Activated effector memory CD4-positive, alpha-beta T cell treated with anti-CD3 and anti-CD28 coated beads, Interleukin-2, amount 50 U/mL, for 16 hours (primary cell): Measurements from ENCODE around the gene CELSR2.
A peak's percentile ranks its signal among the peaks of the same experiment; 100 is the strongest.
"Not testable (repeated sequence)": the region's sequence is repeated elsewhere in the genome, so short reads cannot be mapped to it uniquely, and the experiment has no call there.

ENCODE experiments used
- DNase-seq: peaks from one replicate; pipeline ENCODE4 v3.0.0-alpha.2; 2020

Gene CELSR2

GRCh38 chr1:109281680-109282496, 32.5 kb downstream of the CELSR2 start:
- no peak for DNase-seq

DNA sequence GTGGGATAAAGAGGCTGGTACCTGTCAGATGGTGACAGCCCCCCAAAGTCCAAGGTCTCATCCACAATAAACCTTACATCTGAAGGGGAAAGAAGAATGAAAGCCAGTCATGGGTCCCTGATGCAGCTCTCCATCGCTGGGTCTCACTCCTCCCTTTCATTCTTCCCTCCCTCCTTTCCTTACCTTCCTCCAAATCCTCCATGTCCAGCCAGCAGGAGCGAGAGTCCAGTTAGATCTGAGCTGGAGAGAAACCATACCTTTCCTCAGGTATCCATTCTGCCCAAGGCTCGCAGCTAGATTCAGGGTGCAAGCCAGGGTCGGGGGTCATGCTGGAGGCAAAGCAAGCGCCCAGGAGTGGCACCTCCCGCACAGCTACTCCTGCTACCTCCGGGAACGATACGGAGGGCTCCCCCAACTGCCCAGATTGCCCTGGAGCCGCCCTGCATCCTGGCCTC, 33.2 kb downstream of the CELSR2 start:
- DNase-seq = no peak

GRCh38 chr1:109282952-109283747, 33.8 kb downstream of the CELSR2 start, which contains the start of gene PSRC1:
TSS of gene PSRC1 (minus strand) at chr1:109283145.
- peak; percentile 97 for DNase-seq

DNA sequence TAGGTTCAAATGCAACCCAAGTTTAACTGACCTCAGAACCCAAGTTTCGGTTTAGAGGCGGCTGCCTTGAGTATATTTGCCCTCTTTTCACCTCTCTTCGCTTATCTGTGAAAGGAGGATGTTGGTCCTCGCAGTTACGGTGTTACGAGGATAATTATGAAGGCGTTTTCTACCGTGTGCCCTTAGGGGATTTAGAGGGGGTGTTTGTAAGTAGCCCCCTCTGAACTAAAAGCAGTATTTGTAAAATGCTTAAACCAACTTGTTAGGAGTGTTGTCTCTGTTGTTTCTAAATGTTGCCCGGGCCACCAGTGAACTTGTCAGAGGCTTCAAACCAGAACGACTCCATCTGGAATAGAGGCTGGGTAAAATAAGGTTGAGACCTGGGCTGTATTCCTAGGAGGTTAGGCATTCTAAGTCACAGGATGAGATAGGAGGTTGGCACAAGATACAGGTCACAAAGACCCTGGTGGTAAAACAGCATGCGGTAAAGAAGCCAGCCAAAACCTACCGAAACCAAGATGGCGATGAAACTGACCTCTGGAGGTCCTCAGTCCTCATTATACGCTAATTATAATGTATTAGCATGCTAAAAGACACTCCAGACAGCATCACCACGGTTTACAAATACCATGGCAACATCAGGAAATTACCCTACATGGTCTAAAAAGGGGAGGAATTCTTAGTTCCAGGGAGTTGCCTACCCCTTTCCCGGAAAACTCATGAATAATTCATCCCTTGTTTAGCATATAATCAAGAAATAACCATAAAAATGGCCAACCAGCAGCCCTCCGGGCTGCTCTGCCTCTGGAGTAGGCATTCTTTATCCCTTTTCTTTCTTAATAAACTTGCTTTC, 34.6 kb downstream of the CELSR2 start:
- no peak for DNase-seq

- not testable (repeated sequence) for DNase-seq
Observed at GRCh38 chr1:109286762-109287161, 37.4 kb downstream of the CELSR2 start.

- DNase-seq = no peak
Observed at GRCh38 chr1:109290137-109290536, 40.8 kb downstream of the CELSR2 start.

DNA sequence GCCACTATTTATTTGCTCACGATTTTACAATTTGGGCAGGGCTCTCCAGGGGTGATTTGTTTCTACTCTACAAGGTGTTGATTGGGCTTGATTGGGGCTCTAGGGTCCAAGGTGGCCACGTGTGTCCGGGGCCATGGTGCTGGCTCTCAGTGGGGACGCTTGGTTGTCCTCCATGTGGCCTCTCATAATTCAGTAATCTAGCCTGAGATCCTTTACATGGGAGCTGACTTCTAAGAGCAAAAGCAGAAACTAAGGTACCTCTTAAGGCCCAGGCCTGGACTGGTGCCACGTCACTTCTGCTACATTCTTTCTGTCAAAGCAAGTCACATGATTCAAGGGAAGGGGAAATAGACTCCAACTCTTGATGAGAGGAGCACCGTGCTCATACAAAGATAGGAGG, 41.7 kb downstream of the CELSR2 start:
- DNase-seq = no peak

DNA sequence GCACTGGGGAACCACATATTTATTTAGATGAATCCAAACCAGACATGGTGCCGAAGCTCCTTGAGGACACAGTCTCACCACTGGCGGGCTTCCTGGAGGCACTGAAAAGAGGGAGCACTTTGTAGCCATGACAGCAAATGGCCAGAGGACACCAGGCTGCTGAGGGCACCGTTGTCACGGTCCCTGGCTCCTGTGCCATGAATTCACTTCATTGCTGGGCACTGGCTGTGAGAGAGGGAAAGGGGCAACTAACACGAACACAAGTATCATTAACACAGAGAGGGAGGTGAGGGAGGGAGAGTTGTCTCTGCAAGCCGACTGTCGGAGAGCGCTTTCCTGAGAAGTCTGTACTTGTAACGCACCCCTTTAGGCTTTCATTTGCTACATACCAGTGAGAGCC, 43.0 kb downstream of the CELSR2 start:
- DNase-seq = no peak

DNA sequence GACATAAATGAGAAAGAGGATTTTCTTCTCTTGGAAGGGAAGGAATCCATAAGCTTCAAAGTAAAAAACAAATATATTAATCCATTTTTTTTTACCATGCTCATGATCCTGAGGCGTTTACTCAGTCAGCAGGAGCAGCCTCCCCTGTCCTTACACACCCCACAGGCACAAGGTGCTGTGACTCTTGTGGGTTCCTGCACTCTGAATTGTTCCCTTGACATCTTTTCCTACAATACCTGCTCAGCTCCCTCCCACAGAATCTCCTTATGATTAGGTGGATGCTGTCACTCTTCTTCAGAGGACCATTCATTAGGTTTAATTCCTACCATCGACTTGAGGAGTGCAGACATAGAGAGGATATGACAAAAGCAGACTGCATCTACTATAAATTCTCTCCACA, 43.7 kb downstream of the CELSR2 start:
- DNase-seq = no peak

DNA sequence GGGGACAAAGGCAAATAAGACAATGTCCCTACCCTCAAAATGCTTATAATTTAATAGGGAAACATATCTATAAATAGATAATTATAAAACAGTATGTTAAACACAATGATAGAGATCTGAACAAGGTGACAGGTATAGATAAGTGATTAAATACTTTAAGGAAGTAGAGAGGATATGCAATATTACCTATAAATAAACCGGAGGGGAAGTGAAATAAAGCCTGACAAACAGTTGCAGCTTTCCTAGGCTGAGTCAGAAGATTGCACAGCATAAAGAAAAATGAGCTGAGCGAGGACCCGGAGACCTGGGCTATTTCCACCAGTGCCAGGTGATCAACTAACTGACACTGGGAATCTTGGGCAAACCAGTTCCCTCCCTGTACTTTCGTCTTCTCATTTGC, 45.1 kb downstream of the CELSR2 start:
- no peak for DNase-seq

DNA sequence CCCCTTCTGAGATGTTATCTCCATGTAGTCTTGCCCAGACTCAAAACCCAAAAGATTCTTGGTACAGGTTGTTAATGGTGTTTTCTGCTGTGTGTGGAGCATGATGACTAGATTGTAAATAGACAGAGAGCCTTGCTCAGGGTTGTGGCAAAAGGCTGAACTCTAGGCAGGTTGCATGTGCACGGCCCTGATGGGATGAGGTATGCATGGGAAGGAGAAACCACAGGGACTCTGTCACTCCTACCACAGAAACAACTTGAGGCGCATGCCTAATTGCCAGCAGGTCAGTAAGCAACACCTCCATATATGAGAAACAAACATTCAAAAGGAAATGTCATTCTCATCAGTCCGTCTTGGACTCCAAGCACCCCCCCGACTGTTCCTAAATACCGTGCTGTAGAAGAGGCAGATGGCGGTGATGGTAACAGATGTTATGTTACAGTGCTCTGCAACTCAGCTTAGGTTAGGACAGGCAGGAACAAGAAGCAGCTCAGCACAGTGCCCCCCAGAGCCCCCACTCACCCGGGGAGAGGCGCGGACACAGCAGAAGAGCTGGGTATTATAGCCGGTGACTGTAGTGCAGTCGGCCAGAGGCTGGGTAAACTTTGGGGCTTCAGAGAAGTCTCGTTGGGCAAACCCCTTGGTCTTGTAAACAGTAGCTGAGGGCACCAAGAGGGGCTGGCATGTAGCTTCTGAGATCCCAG, 46.5 kb downstream of the CELSR2 start:
- no peak for DNase-seq

GRCh38 chr1:109296782-109297181, 47.4 kb downstream of the CELSR2 start:
- no peak for DNase-seq

- no peak for DNase-seq
Observed at GRCh38 chr1:109298666-109299557, 49.6 kb downstream of the CELSR2 start.

DNA sequence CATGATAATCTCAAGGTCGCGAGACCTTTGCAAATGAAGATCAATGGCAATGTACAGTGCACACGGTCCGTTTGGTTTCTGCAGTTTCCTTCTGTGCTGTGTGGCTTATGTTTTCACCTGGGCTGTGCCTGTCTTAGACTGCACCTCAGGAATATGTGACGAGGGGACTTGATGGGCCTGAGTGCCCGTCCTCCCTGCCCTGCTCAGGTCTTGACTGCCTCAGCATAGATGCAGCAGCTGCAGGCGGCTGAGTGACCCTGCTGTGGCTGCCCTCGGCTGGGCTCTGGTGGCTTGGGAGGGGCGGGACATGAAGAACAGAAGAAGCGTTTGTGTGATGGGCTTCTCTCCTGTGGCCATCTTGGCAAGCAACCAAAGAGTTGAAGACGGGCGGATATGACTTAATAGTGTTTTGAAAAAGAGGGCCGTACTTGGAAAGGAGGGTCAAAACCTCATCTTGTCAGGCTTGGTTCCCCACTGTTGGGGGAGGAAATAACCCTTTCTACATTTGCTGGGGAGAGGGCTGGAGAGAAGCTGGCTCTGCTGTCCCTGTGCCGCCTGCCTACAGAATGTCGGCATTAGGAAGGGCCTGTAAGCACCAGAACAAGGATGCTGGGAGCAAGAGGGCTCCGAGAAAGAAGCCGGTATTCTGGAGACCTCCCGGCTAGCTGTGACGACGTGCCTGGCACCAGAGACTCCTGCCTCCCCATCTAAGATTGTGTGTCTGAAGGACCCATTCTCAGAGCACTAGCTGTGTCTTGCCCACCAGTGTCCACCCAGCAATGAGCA, 50.4 kb downstream of the CELSR2 start:
- DNase-seq = no peak

GRCh38 chr1:109300650-109301151, 51.4 kb downstream of the CELSR2 start:
- DNase-seq = no peak

GRCh38 chr1:109301874-109302273, 52.5 kb downstream of the CELSR2 start:
- DNase-seq = no peak

GRCh38 chr1:109304226-109304920, 55.0 kb downstream of the CELSR2 start:
- DNase-seq = no peak

DNA sequence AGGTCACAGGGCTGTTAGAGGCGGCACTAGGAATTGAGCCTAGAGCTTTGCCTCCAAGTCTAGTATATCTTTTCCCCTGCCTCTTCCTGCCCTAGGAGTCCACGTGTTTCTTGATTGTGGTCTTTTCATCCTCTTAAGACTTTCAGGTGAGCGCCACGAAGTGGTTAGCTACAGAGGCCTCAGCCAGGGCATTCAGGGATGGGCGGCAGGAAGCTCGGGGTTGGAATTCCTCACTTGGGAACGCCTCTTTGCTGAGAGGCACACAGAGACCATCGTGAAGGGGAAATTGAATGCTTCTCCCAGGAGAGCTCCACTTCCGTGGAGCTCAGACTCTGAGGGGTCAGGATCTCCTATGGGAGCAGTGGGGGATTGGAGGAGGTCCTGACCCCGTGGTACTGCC, 56.7 kb downstream of the CELSR2 start:
- not testable (repeated sequence) for DNase-seq

GRCh38 chr1:109306832-109307273, 57.5 kb downstream of the CELSR2 start, which contains the start of gene MYBPHL:
TSS of gene MYBPHL (minus strand) at chr1:109307011. CDS start at chr1:109306991, 20 bp downstream.
- no peak for DNase-seq
